Smooth muscle cell (in vitro differentiated cells): ENCODE results near the gene ABCD4. TPM values are rescaled to one million over a fixed set of nuclear protein-coding genes. Genes with fewer than 3 reads are reported as not detected.
A peak's percentile ranks its signal among the peaks of the same experiment; 100 is the strongest.
"Not testable (repeated sequence)": the region's sequence is repeated elsewhere in the genome, so short reads cannot be mapped to it uniquely, and the experiment has no call there.

Experiments used
- DNase-seq: peaks from one replicate; lab custom pipeline; 2025; ENCODE audit not compliant: unreplicated experiment; lab: John Stamatoyannopoulos, UW
- H2AFZ ChIP-seq: fragments of 200-600 bp; sonication (generic); 2 replicates; pipeline ENCODE4 v1.6.0; 2016; ENCODE audit warnings: antibody characterized with exemption, low read depth, mild to moderate bottlenecking
- H3F3A ChIP-seq: fragments of 200-600 bp; sonication (generic); 2 replicates; pipeline ENCODE4 v1.6.0; 2017; ENCODE audit warnings: antibody characterized with exemption, low read depth
- H3K27ac ChIP-seq: fragments of 200-600 bp; sonication (generic); 2 replicates; pipeline ENCODE4 v1.5.1; 2016; ENCODE audit warnings: low read depth, mild to moderate bottlenecking
- H3K27me3 ChIP-seq: fragments of 200-600 bp; sonication (generic); 2 replicates; pipeline ENCODE4 v1.6.1; 2016; ENCODE audit warnings: low read depth, mild to moderate bottlenecking
- H3K36me3 ChIP-seq: fragments of 200-600 bp; sonication (generic); 2 replicates; pipeline ENCODE4 v1.5.1; 2016; ENCODE audit warnings: low read depth
- H3K4me1 ChIP-seq: fragments of 200-600 bp; sonication (generic); 2 replicates; pipeline ENCODE4 v1.5.1; 2016; ENCODE audit warnings: low read depth
- H3K4me2 ChIP-seq: fragments of 200-600 bp; sonication (generic); 2 replicates; pipeline ENCODE4 v1.6.0; 2016; ENCODE audit warnings: mild to moderate bottlenecking
- H3K4me3 ChIP-seq: fragments of 200-600 bp; sonication (generic); 2 replicates; pipeline ENCODE4 v1.5.1; 2016; ENCODE audit warnings: mild to moderate bottlenecking
- H3K79me2 ChIP-seq: fragments of 200-600 bp; sonication (generic); 2 replicates; pipeline ENCODE4 v1.6.0; 2016; ENCODE audit warnings: low read depth, mild to moderate bottlenecking
- H3K9ac ChIP-seq: fragments of 200-600 bp; sonication (generic); 2 replicates; pipeline ENCODE4 v1.6.0; 2016; ENCODE audit warnings: low read depth
- H3K9me3 ChIP-seq: fragments of 200-600 bp; sonication (generic); replicated peaks from 2 replicates; pipeline ENCODE4 v1.5.1; 2016; ENCODE audit warnings: low read depth
- H4K20me1 ChIP-seq: fragments of 200-600 bp; sonication (generic); 2 replicates; pipeline ENCODE4 v1.6.0; 2016; ENCODE audit warnings: low read depth
- WGBS: methylation state at CpG from one replicate; pipeline ENCODE4 v1.1.7; 2016; ENCODE audit warnings: low lambda C conversion rate; 5-methylcytosine and 5-hydroxymethylcytosine counted together
- polyA plus RNA-seq: library from polyadenylated mRNA; unstranded; fragments of >200 nt; fragmentation: Nextera tagmentation; extraction: Ambion mirVana; gene quantifications from 2 replicates; pipeline ENCODE4 v1.2.1, GENCODE V29; 2016
- total RNA-seq: library from RNA; depleted of rRNA; stranded (reverse); fragments of >200 nt; gene quantifications from 2 replicates; pipeline ENCODE4 v1.2.3, GENCODE V29; 2014
- TF ChIP-seq, protein P1 (sequence below): fragments of 200-600 bp; sonication (generic); IDR thresholded peaks from 2 replicates; pipeline ENCODE4 v1.5.1; 2017; ENCODE audit warnings: borderline replicate concordance, mild to moderate bottlenecking, antibody characterized with exemption; ENCODE audit not compliant: insufficient read depth, poor library complexity, severe bottlenecking

Gene ABCD4
- total and polyA plus RNA-seq, 2 experiments from 2014 or later, result 19.3 to 33.8 TPM

DNA sequence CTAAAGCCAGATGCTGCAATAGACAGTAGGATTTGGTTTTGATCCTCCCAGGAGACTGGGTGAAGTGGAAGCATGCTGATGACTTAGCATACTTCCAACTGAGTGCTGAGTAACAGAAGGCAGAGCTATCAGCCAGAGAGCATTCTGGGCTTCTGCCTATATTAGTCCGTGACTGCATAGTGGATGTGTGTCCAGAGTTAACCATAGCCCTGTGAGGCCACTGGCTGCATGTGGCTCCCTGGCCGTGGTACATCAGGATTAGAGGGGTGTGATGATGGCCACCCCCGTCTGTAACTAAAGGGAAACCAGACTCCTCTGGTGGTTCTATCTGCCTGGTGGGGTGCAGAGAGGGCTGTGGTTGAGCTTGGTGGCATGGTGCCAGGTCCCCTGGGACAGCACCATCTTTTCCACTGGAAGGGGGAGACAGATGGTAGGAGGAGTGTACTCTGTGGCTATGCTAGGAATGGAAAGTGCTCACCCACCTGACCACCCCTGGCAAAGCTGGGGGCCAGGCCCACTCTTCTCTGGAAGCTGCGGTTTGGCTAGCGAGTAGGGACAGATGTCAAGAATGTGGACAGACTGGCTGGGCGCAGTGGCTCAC is 27.4 kb downstream of the ABCD4 start:
- Histone ChIP-seq H3K9ac (no peak overlapping the region), H3K4me1 (no peaks in the 10 kb centered on the region), H3K9me3 (no peaks in the 10 kb centered on the region), H3K27ac (no peak overlapping the region), H3K27me3 (no peaks in the 10 kb centered on the region), H3K4me3 (no peak overlapping the region), H4K20me1 (no peaks in the 10 kb centered on the region), H2AFZ (no peak overlapping the region), H3F3A (no peaks in the 10 kb centered on the region), H3K36me3 (no peaks in the 10 kb centered on the region), H3K79me2 (no peaks in the 10 kb centered on the region), H3K4me2 (peak overlapping the region; percentile 43)
- TF ChIP-seq, protein P1, sequence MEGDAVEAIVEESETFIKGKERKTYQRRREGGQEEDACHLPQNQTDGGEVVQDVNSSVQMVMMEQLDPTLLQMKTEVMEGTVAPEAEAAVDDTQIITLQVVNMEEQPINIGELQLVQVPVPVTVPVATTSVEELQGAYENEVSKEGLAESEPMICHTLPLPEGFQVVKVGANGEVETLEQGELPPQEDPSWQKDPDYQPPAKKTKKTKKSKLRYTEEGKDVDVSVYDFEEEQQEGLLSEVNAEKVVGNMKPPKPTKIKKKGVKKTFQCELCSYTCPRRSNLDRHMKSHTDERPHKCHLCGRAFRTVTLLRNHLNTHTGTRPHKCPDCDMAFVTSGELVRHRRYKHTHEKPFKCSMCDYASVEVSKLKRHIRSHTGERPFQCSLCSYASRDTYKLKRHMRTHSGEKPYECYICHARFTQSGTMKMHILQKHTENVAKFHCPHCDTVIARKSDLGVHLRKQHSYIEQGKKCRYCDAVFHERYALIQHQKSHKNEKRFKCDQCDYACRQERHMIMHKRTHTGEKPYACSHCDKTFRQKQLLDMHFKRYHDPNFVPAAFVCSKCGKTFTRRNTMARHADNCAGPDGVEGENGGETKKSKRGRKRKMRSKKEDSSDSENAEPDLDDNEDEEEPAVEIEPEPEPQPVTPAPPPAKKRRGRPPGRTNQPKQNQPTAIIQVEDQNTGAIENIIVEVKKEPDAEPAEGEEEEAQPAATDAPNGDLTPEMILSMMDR, result no peak
- peak; percentile 7 for DNase-seq
- WGBS, result 47% methylated on average over 6 of the region's 6 CpGs

DNA sequence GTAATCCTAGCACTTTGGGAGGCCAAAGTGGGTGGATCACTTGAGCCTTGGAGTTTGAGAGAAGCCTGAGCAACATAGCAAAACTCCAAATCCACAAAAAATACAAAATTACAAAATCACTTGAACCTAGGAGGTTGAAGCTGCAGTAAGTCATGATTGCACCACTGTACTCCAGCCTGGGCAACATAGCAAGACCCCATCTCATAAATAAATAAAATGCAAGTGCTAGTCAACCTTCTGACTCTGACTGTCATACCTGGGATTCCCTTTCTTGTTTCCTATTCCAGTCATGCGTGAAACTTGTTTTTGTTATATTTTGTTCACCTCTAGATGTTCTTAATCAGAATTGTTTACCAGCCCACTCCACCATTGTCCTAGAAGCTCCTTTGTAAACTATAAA is 31.4 kb downstream of the ABCD4 start:
- Histone ChIP-seq H3K36me3 (no peaks in the 10 kb centered on the region), H3K9ac (no peak overlapping the region), H3K27me3 (no peaks in the 10 kb centered on the region), H4K20me1 (no peaks in the 10 kb centered on the region), H3K27ac (no peak overlapping the region), H2AFZ (no peak overlapping the region), H3K4me1 (no peaks in the 10 kb centered on the region), H3K4me3 (no peak overlapping the region), H3F3A (no peaks in the 10 kb centered on the region), H3K9me3 (no peaks in the 10 kb centered on the region), H3K4me2 (no peak overlapping the region), H3K79me2 (no peaks in the 10 kb centered on the region)
- 96% methylated on average over 1 of the region's 1 CpG for whole genome bisulfite sequencing
- DNase-seq, result no peak
- TF ChIP-seq, protein P1, result no peak

DNA sequence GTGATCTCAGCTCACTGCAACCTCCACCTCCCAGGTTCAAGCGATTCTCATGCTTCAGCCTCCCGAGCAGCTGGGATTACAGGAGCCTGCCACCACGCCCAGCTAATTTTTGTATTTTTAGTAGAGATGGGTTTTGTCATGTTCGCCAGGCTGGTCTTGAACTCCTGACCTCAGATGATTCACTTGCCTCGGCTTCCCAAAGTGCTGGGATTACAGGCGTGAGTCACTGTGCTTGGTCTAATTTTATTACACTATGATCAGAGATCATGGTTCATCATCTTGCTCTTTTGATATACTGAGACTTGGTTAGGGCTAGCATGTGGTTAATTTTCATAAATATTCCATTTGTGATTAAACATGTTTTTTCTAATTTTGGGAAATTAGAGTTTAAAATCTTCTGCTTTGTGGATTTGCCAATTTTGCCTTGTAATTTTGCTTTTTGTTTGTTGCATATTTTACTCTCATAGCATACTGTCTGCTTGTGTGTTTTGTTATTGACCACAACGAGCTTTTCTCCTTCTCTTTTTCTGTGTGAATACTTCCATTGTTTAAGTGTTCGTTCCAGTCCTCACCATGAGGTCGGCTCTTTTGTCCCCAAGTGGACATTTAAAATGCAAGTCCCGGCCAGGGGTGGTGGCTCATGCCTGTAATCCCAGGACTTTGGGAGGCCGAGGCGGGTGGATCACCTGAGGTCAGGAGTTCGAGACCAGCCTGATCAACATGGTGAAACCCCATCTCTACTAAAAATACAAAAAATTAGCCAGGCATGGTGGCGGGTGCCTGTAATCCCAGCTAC is 32.2 kb downstream of the ABCD4 start:
- not testable (repeated sequence) for H3K36me3 ChIP-seq, H4K20me1 ChIP-seq, H3K9ac ChIP-seq, H3K9me3 ChIP-seq, H3K4me1 ChIP-seq, H3K4me3 ChIP-seq, H3F3A ChIP-seq, H3K27me3 ChIP-seq, H3K79me2 ChIP-seq, H3K4me2 ChIP-seq, DNase-seq, H3K27ac ChIP-seq, H2AFZ ChIP-seq
- 72% methylated on average over 14 of the region's 14 CpGs for WGBS

GRCh38 chr14:74267588-74267987 is 35.1 kb downstream of the ABCD4 start:
- H3K4me3 ChIP-seq, result no peak overlapping the region
- 64% methylated on average over 3 of the region's 3 CpGs for WGBS
- H3K4me2 ChIP-seq, result no peak overlapping the region
- no peaks in the 10 kb centered on the region for H3K79me2 ChIP-seq
- no peak for DNase-seq
- no peaks in the 10 kb centered on the region for H4K20me1 ChIP-seq
- H3K27ac ChIP-seq, result no peak overlapping the region
- no peaks in the 10 kb centered on the region for H3K27me3 ChIP-seq
- no peak overlapping the region for H3K9ac ChIP-seq
- no peaks in the 10 kb centered on the region for H3F3A ChIP-seq
- no peaks in the 10 kb centered on the region for H3K9me3 ChIP-seq
- TF ChIP-seq, protein P1, result no peak
- no peaks in the 10 kb centered on the region for H3K36me3 ChIP-seq
- no peaks in the 10 kb centered on the region for H3K4me1 ChIP-seq
- no peak overlapping the region for H2AFZ ChIP-seq
